H1 (cell line): ENCODE data around the gene JDP2. TPM values are rescaled to one million over a fixed set of nuclear protein-coding genes. Genes with fewer than 3 reads are reported as not detected.

Experiments
- CTCF ChIA-PET: fragments of 300-600 bp; sonication (Branson Sonifier 250); formaldehyde crosslinking; loops from one replicate; lab custom pipeline; 2021; ENCODE audit not compliant: partially characterized antibody; lab: Charles Lee
- POLR2A ChIA-PET: fragments of 300-600 bp; sonication (Branson Sonifier 250); formaldehyde crosslinking; loops from one replicate; lab custom pipeline; 2021; ENCODE audit warnings: inconsistent platforms; ENCODE audit not compliant: partially characterized antibody; lab: Charles Lee
- DNase-seq, 2 experiments: peaks; one replicate each; pipeline versions ENCODE4 v3.0.0 to v3.0.0-alpha.2; 2010 to 2022; ENCODE audit warnings: low spot score in 2 of 2, low read depth in 1 of 2, mixed read lengths in 1 of 2
- FAIRE-seq: peaks from 2 replicates; lab custom pipeline; 2011; peaks lifted over from hg19 to GRCh38; lab: Jason Lieb, UNC
- H2AFZ ChIP-seq: 2 replicates; pipeline ENCODE4 v1.8.1; 2012; ENCODE audit warnings: low read length, inconsistent platforms
- H2AK5ac ChIP-seq: 2 replicates; pipeline ENCODE4 v1.6.1; 2013; ENCODE audit warnings: low read depth, low read length
- H2BK120ac ChIP-seq: replicated peaks from 2 replicates; pipeline ENCODE3; 2013; ENCODE audit warnings: low read depth, low read length, inconsistent platforms
- H2BK12ac ChIP-seq: 2 replicates; pipeline ENCODE4 v1.6.1; 2013; ENCODE audit warnings: low read depth, low read length
- H2BK15ac ChIP-seq: 2 replicates; pipeline ENCODE4 v1.6.1; 2013; ENCODE audit warnings: low read length
- H2BK20ac ChIP-seq: 2 replicates; pipeline ENCODE4 v1.6.1; 2013; ENCODE audit warnings: low read length
- H2BK5ac ChIP-seq: 2 replicates; pipeline ENCODE4 v1.6.1; 2013; ENCODE audit warnings: low read depth, low read length
- H3K14ac ChIP-seq: 2 replicates; pipeline ENCODE4 v1.6.1; 2013; ENCODE audit warnings: inconsistent platforms; ENCODE audit not compliant: insufficient read length
- H3K18ac ChIP-seq: 2 replicates; pipeline ENCODE4 v1.6.1; 2013; ENCODE audit warnings: low read length; ENCODE audit errors: extremely low read depth
- H3K23ac ChIP-seq: 2 replicates; pipeline ENCODE4 v1.6.1; 2013; ENCODE audit warnings: inconsistent platforms; ENCODE audit not compliant: insufficient read length
- H3K23me2 ChIP-seq: 2 replicates; pipeline ENCODE4 v1.6.1; 2013; ENCODE audit warnings: low read depth, low read length
- H3K27ac ChIP-seq: 2 replicates; pipeline ENCODE4 v1.6.1; 2011; ENCODE audit warnings: low read depth, low read length, inconsistent platforms
- H3K27me3 ChIP-seq, 4 experiments: replicated peaks in 1 of 4; 1 replicate in 1 of 4; 2 replicates in 3 of 4; pipeline versions ENCODE4 v1.6.1 to v1.8.1; 2011 to 2013; ENCODE audit warnings: low read length in 3 of 4, mild to moderate bottlenecking in 3 of 4, inconsistent platforms in 2 of 4, mixed read lengths in 2 of 4, moderate library complexity in 1 of 4; ENCODE audit not compliant: control insufficient read depth in 3 of 4, insufficient read depth in 3 of 4; ENCODE audit errors: extremely low read depth in 1 of 4
- H3K36me3 ChIP-seq, 4 experiments: 2 replicates each; pipeline versions ENCODE4 v1.6.1 to v1.8.1; 2011 to 2013; ENCODE audit warnings: mild to moderate bottlenecking in 4 of 4, low read length in 3 of 4, moderate library complexity in 2 of 4, control low read depth in 1 of 4, inconsistent platforms in 1 of 4; ENCODE audit not compliant: insufficient read depth in 4 of 4, control insufficient read depth in 2 of 4
- H3K4ac ChIP-seq: replicated peaks from 2 replicates; pipeline ENCODE3; 2013; ENCODE audit warnings: low read length, low read depth, mixed read lengths, inconsistent platforms; ENCODE audit not compliant: insufficient read length
- H3K4me1 ChIP-seq, 4 experiments: replicated peaks in 1 of 4; 1 replicate in 1 of 4; 2 replicates in 3 of 4; pipeline versions ENCODE4 v1.6.1 to v1.8.1; 2011 to 2013; ENCODE audit warnings: low read length in 3 of 4, inconsistent platforms in 2 of 4, mixed read lengths in 1 of 4; ENCODE audit not compliant: insufficient read depth in 4 of 4, control insufficient read depth in 3 of 4
- H3K4me2 ChIP-seq, 2 experiments: 2 replicates each; pipeline versions ENCODE4 v1.6.1 to v1.8.1; 2011 to 2013; ENCODE audit warnings: low read depth in 2 of 2, low read length in 2 of 2, control low read depth in 1 of 2, inconsistent platforms in 1 of 2, mild to moderate bottlenecking in 1 of 2; ENCODE audit not compliant: insufficient read depth in 1 of 2
- H3K4me3 ChIP-seq, 4 experiments: fragments of 200-600, 300-600 bp in 1 of 4; sonication (generic), shearing (Covaris generic), sonication (Bioruptor Twin) in 1 of 4; 2 replicates each; pipeline versions ENCODE4 v1.5.1 to v1.8.1; 2011 to 2016; ENCODE audit warnings: low read length in 4 of 4, low read depth in 3 of 4, control low read depth in 2 of 4, inconsistent platforms in 2 of 4, mild to moderate bottlenecking in 2 of 4, mixed read lengths in 1 of 4, moderate library complexity in 1 of 4; ENCODE audit not compliant: insufficient read depth in 2 of 4; ENCODE audit errors: extremely low read depth in 1 of 4
- H3K56ac ChIP-seq: replicated peaks from 2 replicates; pipeline ENCODE3; 2013; ENCODE audit warnings: low read depth, mild to moderate bottlenecking, mixed read lengths, low read length, inconsistent platforms; ENCODE audit not compliant: insufficient read length
- H3K79me1 ChIP-seq: 2 replicates; pipeline ENCODE4 v1.6.1; 2013; ENCODE audit warnings: low read depth, low read length, control low read depth
- H3K79me2 ChIP-seq, 2 experiments: 2 replicates each; pipeline versions ENCODE4 v1.6.1 to v1.8.1; 2012 to 2013; ENCODE audit warnings: low read length in 2 of 2, mild to moderate bottlenecking in 2 of 2, inconsistent platforms in 1 of 2; ENCODE audit not compliant: insufficient read depth in 2 of 2, control insufficient read depth in 1 of 2
- H3K9ac ChIP-seq, 4 experiments: replicated peaks in 1 of 4; 1 replicate in 1 of 4; 2 replicates in 3 of 4; pipeline versions ENCODE4 v1.6.1 to v1.8.1; 2011 to 2013; ENCODE audit warnings: low read depth in 3 of 4, low read length in 3 of 4, control low read depth in 2 of 4, mild to moderate bottlenecking in 2 of 4, moderate library complexity in 2 of 4, inconsistent platforms in 1 of 4; ENCODE audit errors: extremely low read depth in 1 of 4
- H3K9me3 ChIP-seq, 2 experiments: 2 replicates each; pipeline versions ENCODE4 v1.6.1 to v1.8.1; 2012 to 2013; ENCODE audit warnings: mild to moderate bottlenecking in 2 of 2, moderate library complexity in 2 of 2, control low read depth in 1 of 2, inconsistent platforms in 1 of 2, low read depth in 1 of 2, low read length in 1 of 2, mixed read lengths in 1 of 2; ENCODE audit not compliant: insufficient read depth in 2 of 2
- H4K20me1 ChIP-seq, 2 experiments: replicated peaks in 1 of 2; 2 replicates each; pipeline versions ENCODE3 to v1.8.1; 2011 to 2013; ENCODE audit warnings: inconsistent platforms in 2 of 2, low read length in 2 of 2, mild to moderate bottlenecking in 1 of 2; ENCODE audit not compliant: insufficient read depth in 2 of 2, control insufficient read depth in 1 of 2
- H4K5ac ChIP-seq: 2 replicates; pipeline ENCODE4 v1.6.1; 2013; ENCODE audit warnings: low read length, low read depth, mixed read lengths, inconsistent platforms; ENCODE audit not compliant: insufficient read length
- H4K8ac ChIP-seq: 2 replicates; pipeline ENCODE4 v1.8.0; 2013; ENCODE audit warnings: mild to moderate bottlenecking, moderate library complexity, low read length, inconsistent platforms; ENCODE audit not compliant: insufficient read depth; ENCODE audit errors: extremely low read depth
- H4K91ac ChIP-seq: replicated peaks from 2 replicates; pipeline ENCODE3; 2013; ENCODE audit warnings: low read length, mixed read lengths, inconsistent platforms; ENCODE audit not compliant: insufficient read length
- EGR1 ChIP-seq: IDR thresholded peaks from 2 replicates; pipeline ENCODE4 v1.6.1; 2011; ENCODE audit warnings: low read depth, low read length, borderline replicate concordance
- KDM1A ChIP-seq: fragments of 200-600, 300-600 bp; sonication (generic); IDR thresholded peaks from 2 replicates; pipeline ENCODE4 v1.7.1; 2016; ENCODE audit warnings: mild to moderate bottlenecking, low read length, borderline replicate concordance
- PHF8 ChIP-seq: fragments of 200-600 bp; sonication (generic); conservative IDR thresholded peaks from 2 replicates; pipeline ENCODE4 v1.7.1; 2012; ENCODE audit warnings: low read depth, mild to moderate bottlenecking, inconsistent platforms, low read length, moderate library complexity
- RBBP5 ChIP-seq: IDR thresholded peaks from 2 replicates; pipeline ENCODE4 v1.7.1; 2012; ENCODE audit warnings: low read depth, mild to moderate bottlenecking, inconsistent platforms, low read length, moderate library complexity, borderline replicate concordance
- SIN3A ChIP-seq, 2 experiments: IDR thresholded peaks in 1 of 2; conservative IDR thresholded peaks in 1 of 2; 2 replicates each; pipeline ENCODE4 v1.6.1; 2011 to 2012; ENCODE audit warnings: low read length in 2 of 2, improper control_type of control experiment in 1 of 2, low read depth in 1 of 2, mild to moderate bottlenecking in 1 of 2
- SP1 ChIP-seq: IDR thresholded peaks from 2 replicates; pipeline ENCODE4 v1.6.1; 2011; ENCODE audit warnings: low read depth, low read length
- SP4 ChIP-seq: IDR thresholded peaks from 2 replicates; pipeline ENCODE4 v1.6.1; 2012; ENCODE audit warnings: low read length, inconsistent platforms
- SRF ChIP-seq: IDR thresholded peaks from 2 replicates; pipeline ENCODE4 v1.6.1; 2011; ENCODE audit warnings: mild to moderate bottlenecking, low read depth, low read length, moderate library complexity
- TAF1 ChIP-seq: IDR thresholded peaks from 2 replicates; pipeline ENCODE4 v1.6.1; 2011; ENCODE audit warnings: mild to moderate bottlenecking, low read depth, low read length
- WGBS, 2 experiments: shearing (Covaris generic) in 1 of 2; methylation state at CpG; one replicate each; pipeline versions ENCODE4 v1.1.6 to v1.1.7; 2013 to 2015; ENCODE audit warnings: low lambda C conversion rate in 2 of 2, mixed read lengths in 2 of 2, inconsistent platforms in 1 of 2, low coverage in 1 of 2, missing lambda C conversion rate in 1 of 2; ENCODE audit not compliant: insufficient replicate concordance in 2 of 2, insufficient coverage in 1 of 2, insufficient read length in 1 of 2; ENCODE audit errors: extremely low coverage in 1 of 2, missing lambda C conversion rate in 1 of 2; 5-methylcytosine and 5-hydroxymethylcytosine counted together
- polyA plus RNA-seq, 7 experiments: library from polyadenylated mRNA; depleted of rRNA in 3 of 7; stranded (reverse) in 5 of 7; unstranded in 2 of 7; fragments of >200 nt in 5 of 7; fragments of 200-250 nt in 2 of 7; gene quantifications; 1 replicate in 5 of 7; 2 replicates in 1 of 7; 4 replicates in 1 of 7; pipeline versions ENCODE4 v1.2.1 to v1.2.3, GENCODE V29; 2011 to 2013; ENCODE audit warnings: missing spikeins in 2 of 7, mixed read lengths in 2 of 7
- total RNA-seq: library from RNA; stranded (reverse); fragmentation: NEBNext Ultra II Directional; extraction: Animal tissue kit (Norgen Biotek cat#: 25700); gene quantifications from 2 replicates; pipeline ENCODE4 v1.2.1, GENCODE V29; 2021
- TF ChIP-seq, protein P1 (sequence below): IDR thresholded peaks from 2 replicates; pipeline ENCODE4 v1.6.1; 2012; ENCODE audit warnings: inconsistent platforms

The JDP2 gene
- total and polyA plus RNA-seq, 2 of the 8 experiments (the other 6 are each of a cell fraction or from before 2014, with no cell fraction given): 8.9 to 27.2 TPM

GRCh38 chr14:75428230-75429104 lies 645 bp downstream of the JDP2 start:
- peak overlapping the region; percentile 36 for H3K18ac ChIP-seq
- H3K56ac ChIP-seq: no peak overlapping the region
- peaks cover 0 to 28% of the 10 kb centered on the region in 2 experiments; a peak in 2 of 4 replicates for H3K79me2 ChIP-seq
- no peak overlapping the region for H4K91ac ChIP-seq
- no peak overlapping the region for H2AK5ac ChIP-seq
- ChIA-PET CTCF (interaction anchor here (0.8 to 2.2 kb wide), 6 partner anchors 13 to 133 kb away, joined by 3 to 12 read pairs (median 4); no protein-coding TSS in a partner anchor), POLR2A (interaction anchor here (0.9 to 5.2 kb wide), 19 partner anchors 9 to 339 kb away, joined by 3 to 65 read pairs (median 4); partner anchors contain the start of gene NEK9)
- peaks cover 6% of the 10 kb centered on the region; the same call in 1 of the 2 replicates for H3K23me2 ChIP-seq
- FAIRE-seq (no peak), DNase-seq (no peak)
- H2BK5ac ChIP-seq: no peak overlapping the region
- H3K23ac ChIP-seq: no peak overlapping the region
- no peak overlapping the region for H2BK15ac ChIP-seq
- peak overlapping the region; percentile 68 to 71 for H3K4me2 ChIP-seq
- H3K14ac ChIP-seq: no peak overlapping the region
- H3K27ac ChIP-seq: no peak overlapping the region
- H3K4ac ChIP-seq: no peak overlapping the region
- peaks cover 0 to 9% (median 1%) of the 10 kb centered on the region in 4 experiments; a peak in 1 of 8 replicates for H3K36me3 ChIP-seq
- no peak overlapping the region for H2BK20ac ChIP-seq
- peak overlapping the region; percentile 88; the same call in 1 of the 2 replicates for H2BK12ac ChIP-seq
- peaks cover 3% of the 10 kb centered on the region; the same call in 1 of the 2 replicates for H3K79me1 ChIP-seq
- peak overlapping the region in 2 of 4 experiments; percentile 8 to 95; a peak in 4 of 7 replicates for H3K9ac ChIP-seq
- no peak overlapping the region for H2BK120ac ChIP-seq
- peaks cover 0 to 4% of the 10 kb centered on the region in 2 experiments; a peak in 1 of 4 replicates for H3K9me3 ChIP-seq
- H4K8ac ChIP-seq: no peak overlapping the region
- H3K4me1 ChIP-seq: peaks cover 8 to 17% (median 15%) of the 10 kb centered on the region in 4 experiments
- peak overlapping the region; percentile 41 to 74 (median 54) for H3K4me3 ChIP-seq
- 14% methylated on average over 6 of the region's 64 CpGs; no CpG with 5 or more reads in 1 of the 2 experiments for WGBS, 2 experiments
- no peak overlapping the region for H4K5ac ChIP-seq
- H4K20me1 ChIP-seq: peaks cover 0 to 5% of the 10 kb centered on the region in 2 experiments
- no peak overlapping the region for H2AFZ ChIP-seq
- peaks cover 0 to 13% (median 13%) of the 10 kb centered on the region in 4 experiments; a peak in 5 of 7 replicates for H3K27me3 ChIP-seq
- TF ChIP-seq SP4 (no peak), RBBP5 (no peak), KDM1A (no peak), TAF1 (0 out of 2 replicates have a peak, but pooled peaks have one; percentile 3), SP1 (no peak), SRF (no peak), PHF8 (0 out of 2 replicates have a peak, but pooled peaks have one; percentile 20), SIN3A (conservative IDR thresholded peaks at IDR 0.05 in 1 of 2, IDR thresholded peaks at IDR 0.05 in 1 of 2; ENCODE audit: low read depth in 1 of 2, low read length in 2 of 2) (peak in 1 of 2 experiments; percentile 17; a peak in 1 of 4 replicates), EGR1 (peak; percentile 65; the same call in 1 of the 2 replicates)
- TF ChIP-seq, protein P1, sequence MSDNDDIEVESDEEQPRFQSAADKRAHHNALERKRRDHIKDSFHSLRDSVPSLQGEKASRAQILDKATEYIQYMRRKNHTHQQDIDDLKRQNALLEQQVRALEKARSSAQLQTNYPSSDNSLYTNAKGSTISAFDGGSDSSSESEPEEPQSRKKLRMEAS: no peak
